GM18498 (cell line): ENCODE data around the gene LNPK.
"Not testable (repeated sequence)": the region's sequence is repeated elsewhere in the genome, so short reads cannot be mapped to it uniquely, and the experiment has no call there.

Experiments
- ATAC-seq: cut with Tn5 transposase; IDR thresholded peaks from one replicate; pipeline ENCODE4 v1.9.1; 2021; ENCODE audit warnings: mild to moderate bottlenecking, moderate library complexity; ENCODE audit not compliant: unreplicated experiment

LNPK gene

GRCh38 chr2:175913849-175914743 is 88.0 kb downstream of the LNPK start:
- not testable (repeated sequence) for ATAC-seq

DNA sequence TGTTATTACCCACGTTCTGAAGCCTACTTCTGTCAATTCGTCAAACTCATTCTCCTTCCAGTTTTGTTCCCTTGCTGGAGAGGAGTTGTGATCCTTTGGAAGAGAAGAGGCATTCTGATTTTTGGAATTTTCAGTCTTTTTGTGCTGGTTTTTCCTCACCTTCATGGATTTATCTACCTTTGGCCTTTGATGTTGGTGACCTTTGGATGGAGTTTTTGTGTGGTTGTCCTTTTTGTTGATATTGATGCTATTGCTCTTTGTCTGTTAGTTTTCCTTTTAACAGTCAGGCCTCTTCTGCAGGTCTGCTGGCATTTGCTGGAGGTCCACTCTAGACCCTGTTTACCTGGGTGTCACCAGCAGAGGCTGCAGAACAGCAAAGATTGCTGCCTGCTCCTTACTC is 88.8 kb downstream of the LNPK start:
- not testable (repeated sequence) for ATAC-seq

DNA sequence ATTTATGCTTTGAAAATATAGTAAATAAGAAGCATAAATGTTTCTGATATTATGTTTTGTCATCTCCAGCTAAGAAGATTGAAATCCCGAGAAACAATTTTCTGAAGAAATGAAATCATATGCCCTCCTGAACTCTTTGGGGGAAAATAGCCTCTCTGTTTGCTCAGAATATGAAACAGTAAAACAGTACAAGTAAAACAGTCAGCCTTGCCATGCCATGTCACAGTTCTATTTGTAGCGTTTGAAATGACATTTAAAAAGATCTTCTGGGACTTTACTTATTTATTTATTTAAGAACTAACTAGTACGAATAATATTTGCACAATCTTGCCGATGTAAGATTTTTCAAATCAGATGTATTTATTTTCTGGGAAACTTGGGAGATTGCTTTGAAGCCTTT is 98.0 kb downstream of the LNPK start:
- ATAC-seq: no peak

- no peak for ATAC-seq
Measured at GRCh38 chr2:175903384-175903936, 98.6 kb downstream of the LNPK start.

- ATAC-seq: not testable (repeated sequence)
Measured at GRCh38 chr2:175895957-175896356, 106.1 kb downstream of the LNPK start.

DNA sequence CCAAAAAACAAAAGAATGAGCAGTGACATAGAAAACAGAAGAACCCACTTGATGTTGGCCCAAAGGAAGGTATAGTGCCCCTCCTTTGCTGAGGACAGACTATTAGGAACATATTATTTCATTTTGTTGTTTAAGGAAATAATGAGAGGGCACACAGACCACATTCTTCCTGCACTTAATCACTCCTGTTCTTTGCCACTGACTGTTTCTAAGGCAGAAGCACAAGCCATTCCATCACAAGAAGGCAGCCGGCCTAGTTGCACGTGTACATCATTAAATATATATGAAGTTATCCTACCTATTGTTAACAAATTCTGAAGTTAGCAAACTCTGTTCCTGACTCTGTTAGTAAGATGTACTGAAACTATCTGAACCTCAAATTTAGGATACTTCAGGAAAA is 110.0 kb downstream of the LNPK start:
- ATAC-seq: no peak

- no peak for ATAC-seq
Measured at GRCh38 chr2:175890636-175891242, 111.3 kb downstream of the LNPK start.

- ATAC-seq: no peak
Measured at GRCh38 chr2:175889701-175890302, 112.3 kb downstream of the LNPK start.

- no peak for ATAC-seq
Measured at GRCh38 chr2:175887776-175888175, 114.3 kb downstream of the LNPK start.

DNA sequence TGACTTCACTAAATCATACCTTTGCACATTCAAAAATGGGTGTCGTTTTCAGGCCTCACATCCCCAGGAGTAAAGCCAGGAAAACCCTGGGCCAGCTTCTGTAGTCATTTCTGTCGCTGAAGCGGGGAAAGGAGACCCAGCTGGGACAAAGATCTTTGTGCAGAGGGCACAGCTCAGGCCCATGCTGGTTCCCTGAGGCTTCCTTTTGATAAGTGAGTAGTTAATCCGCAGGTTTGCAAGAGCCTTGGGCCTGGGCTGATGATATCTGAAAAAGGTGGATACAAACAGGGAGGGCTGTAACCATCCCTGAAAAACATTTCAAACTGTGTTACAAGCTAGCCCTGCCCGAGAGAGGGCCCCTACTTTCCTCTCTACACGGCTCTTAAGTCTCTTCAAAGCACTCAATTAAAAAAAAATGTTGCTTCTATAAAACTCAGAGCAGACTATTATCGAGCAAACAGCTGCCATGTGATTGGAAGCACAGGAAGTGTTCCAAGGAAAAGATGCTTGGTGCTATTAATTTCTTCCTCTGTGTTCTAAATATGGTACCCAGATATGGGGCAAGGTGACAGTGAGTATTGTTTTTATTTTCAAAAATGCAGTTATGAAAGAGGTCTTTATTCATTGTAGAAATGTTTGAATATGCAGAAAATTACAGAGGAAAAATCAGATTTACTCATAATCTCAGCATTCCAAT is 117.2 kb downstream of the LNPK start:
- no peak for ATAC-seq

GRCh38 chr2:175883586-175884194 is 118.4 kb downstream of the LNPK start:
- no peak for ATAC-seq

DNA sequence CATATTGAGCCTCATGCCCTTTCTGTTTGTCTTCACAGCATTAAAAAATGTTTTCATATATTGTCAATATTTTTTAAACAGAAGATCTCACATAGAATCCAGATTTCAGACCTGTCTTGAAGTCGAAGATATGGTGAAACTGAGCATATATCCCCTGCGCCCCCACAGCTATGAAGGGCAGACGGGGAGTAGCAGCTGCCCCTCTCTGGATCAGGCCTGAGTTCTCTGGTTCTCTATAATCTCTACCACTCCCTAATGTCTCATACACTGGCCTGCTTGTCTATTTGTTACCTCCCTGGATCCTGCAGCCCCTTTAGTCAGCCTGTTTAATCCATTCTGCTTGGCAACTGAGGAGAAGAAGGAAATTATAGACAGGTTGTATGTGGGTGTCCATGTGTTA is 122.4 kb downstream of the LNPK start:
- no peak for ATAC-seq

GRCh38 chr2:175877845-175878544 is 124.1 kb downstream of the LNPK start:
- ATAC-seq: no peak

DNA sequence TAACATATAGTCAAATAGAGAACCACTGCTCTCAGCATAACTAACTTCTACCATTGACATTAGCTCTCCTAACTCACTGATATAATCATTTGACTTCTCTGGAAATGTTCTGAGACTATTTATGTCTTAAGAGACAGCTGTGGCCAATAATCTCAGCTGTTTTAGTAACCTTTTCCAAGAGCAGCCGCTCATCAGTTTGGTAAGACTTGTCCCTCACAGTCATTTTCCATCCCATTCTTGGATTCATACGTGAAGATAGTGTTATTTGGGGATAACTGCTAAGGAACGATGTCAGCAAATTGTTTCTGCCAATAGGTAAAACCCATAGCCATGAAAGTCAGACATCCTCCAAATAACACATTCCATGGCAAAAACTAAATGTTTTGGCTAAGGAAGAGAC is 127.8 kb downstream of the LNPK start:
- ATAC-seq: no peak
